Common myeloid progenitor, CD34-positive (primary cell): Measurements from ENCODE around the gene REG1B.

ENCODE experiments used
- CTCF ChIA-PET: fragments of 350-600 bp; sonication (Branson Sonifier 250); formaldehyde crosslinking; loops from one replicate; lab custom pipeline; 2021; ENCODE audit warnings: antibody characterized with exemption; lab: Charles Lee
- POLR2A ChIA-PET: fragments of 350-600 bp; sonication (Branson Sonifier 250); formaldehyde crosslinking; loops from one replicate; lab custom pipeline; 2021; ENCODE audit warnings: antibody characterized with exemption; lab: Charles Lee
- DNase-seq, 3 donors: peaks; one replicate each; pipeline versions ENCODE4 v3.0.0 to v3.0.0-alpha.2; 2013
- H3K27ac ChIP-seq, 2 experiments: 1 replicate in 1 of 2; 2 replicates in 1 of 2; pipeline ENCODE4 v1.7.0; 2013; ENCODE audit warnings: inconsistent platforms in 2 of 2, low read length in 2 of 2, mild to moderate bottlenecking in 2 of 2, low read depth in 1 of 2, moderate library complexity in 1 of 2; ENCODE audit not compliant: severe bottlenecking in 2 of 2, insufficient read depth in 1 of 2, poor library complexity in 1 of 2
- H3K27me3 ChIP-seq, 5 experiments: replicated peaks in 2 of 5; 1 replicate in 3 of 5; 2 replicates in 2 of 5; pipeline versions ENCODE4 v1.6.1 to v1.7.0; 2013; ENCODE audit warnings: low read length in 4 of 5, mild to moderate bottlenecking in 2 of 5, moderate library complexity in 2 of 5, inconsistent platforms in 1 of 5; ENCODE audit not compliant: insufficient read depth in 5 of 5, control insufficient read depth in 4 of 5
- H3K36me3 ChIP-seq, 4 experiments: 1 replicate in 2 of 4; 2 replicates in 2 of 4; pipeline versions ENCODE4 v1.6.1 to v1.7.0; 2013; ENCODE audit warnings: low read length in 3 of 4, control low read depth in 1 of 4, mild to moderate bottlenecking in 1 of 4; ENCODE audit not compliant: control insufficient read depth in 4 of 4, insufficient read depth in 4 of 4
- H3K4me1 ChIP-seq, 4 experiments: 1 replicate in 3 of 4; 2 replicates in 1 of 4; pipeline versions ENCODE4 v1.6.1 to v1.7.1; 2013; ENCODE audit warnings: low read length in 3 of 4, mild to moderate bottlenecking in 3 of 4, control low read depth in 1 of 4, inconsistent platforms in 1 of 4, moderate library complexity in 1 of 4; ENCODE audit not compliant: control insufficient read depth in 4 of 4, insufficient read depth in 4 of 4; ENCODE audit errors: control extremely low read depth in 1 of 4
- H3K4me3 ChIP-seq, 7 experiments: 1 replicate in 4 of 7; 2 replicates in 3 of 7; pipeline versions ENCODE4 v1.5.1 to v1.7.0; 2013; ENCODE audit warnings: mild to moderate bottlenecking in 7 of 7, low read length in 6 of 7, moderate library complexity in 6 of 7, inconsistent platforms in 2 of 7, low read depth in 2 of 7, control low read depth in 1 of 7; ENCODE audit not compliant: insufficient read depth in 4 of 7, control insufficient read depth in 1 of 7; ENCODE audit errors: extremely low read depth in 1 of 7
- H3K9me3 ChIP-seq, 5 experiments: 1 replicate in 4 of 5; 2 replicates in 1 of 5; pipeline versions ENCODE4 v1.6.1 to v1.7.1; 2013; ENCODE audit warnings: low read length in 4 of 5, mild to moderate bottlenecking in 2 of 5, inconsistent platforms in 1 of 5, low read depth in 1 of 5, moderate library complexity in 1 of 5; ENCODE audit not compliant: control insufficient read depth in 4 of 5, insufficient read depth in 2 of 5; ENCODE audit errors: control extremely low read depth in 1 of 5
- WGBS: methylation state at CpG from one replicate; pipeline ENCODE4 v1.1.5; 2013; ENCODE audit not compliant: insufficient coverage; 5-methylcytosine and 5-hydroxymethylcytosine counted together

The REG1B gene

DNA sequence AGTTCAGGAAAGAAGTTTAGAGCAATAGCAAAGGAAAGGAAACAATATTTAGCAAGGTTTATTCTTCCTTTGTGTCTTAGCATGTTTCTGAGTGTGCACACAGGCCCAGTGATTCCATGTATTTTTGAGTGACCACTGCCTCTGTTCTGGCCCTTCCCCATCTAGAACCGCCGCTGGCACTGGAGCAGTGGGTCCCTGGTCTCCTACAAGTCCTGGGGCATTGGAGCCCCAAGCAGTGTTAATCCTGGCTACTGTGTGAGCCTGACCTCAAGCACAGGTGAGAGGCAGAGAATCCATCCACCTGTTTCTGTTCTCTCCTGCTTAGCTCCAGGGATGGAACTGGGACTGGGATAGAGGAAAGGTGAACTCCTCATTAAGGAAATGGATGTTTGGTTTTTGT lies 34.9 kb upstream of the REG1B start:
- Histone ChIP-seq H3K36me3 (no peaks in the 10 kb centered on the region), H3K9me3 (no peaks in the 10 kb centered on the region), H3K4me3 (no peak overlapping the region), H3K4me1 (no peaks in the 10 kb centered on the region), H3K27me3 (no peaks in the 10 kb centered on the region), H3K27ac (no peak overlapping the region)
- CTCF ChIA-PET = no interaction called here
- no peak for DNase-seq
- POLR2A ChIA-PET = no interaction called here
- 100% methylated on average over 2 of the region's 2 CpGs for WGBS

DNA sequence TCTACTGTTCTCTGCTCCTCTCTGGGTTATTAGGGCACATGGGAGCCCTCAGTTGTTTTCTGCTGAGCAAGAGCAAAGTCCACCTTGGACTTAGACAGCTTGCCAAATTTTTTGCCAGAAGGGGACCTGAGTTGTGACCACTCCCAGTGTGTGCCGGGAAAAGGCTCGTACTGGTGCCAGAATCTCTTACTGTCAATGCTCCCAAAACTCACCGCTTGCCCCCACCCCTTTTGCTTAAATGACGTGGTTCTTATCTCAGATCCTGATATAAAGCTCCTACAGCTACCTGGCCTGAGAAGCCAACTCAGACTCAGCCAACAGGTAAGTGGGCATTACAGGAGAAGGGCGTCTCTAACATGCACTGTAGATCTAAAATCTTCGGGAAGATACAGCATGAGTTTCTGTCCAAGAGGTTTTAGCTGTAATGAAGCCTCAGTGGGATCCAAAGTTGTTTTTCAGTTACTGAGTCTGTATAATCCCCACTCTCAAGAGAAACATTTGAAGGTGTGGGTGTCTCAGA lies 32.5 kb upstream of the REG1B start, which contains the start of gene REG1A:
Gene REG1A, plus strand, starts transcription at position 295 of the 520 bp plus-strand sequence. CDS start 374 bp downstream, outside the sequence.
- Histone ChIP-seq H3K36me3 (no peaks in the 10 kb centered on the region), H3K4me3 (no peak within 1 kb of the TSS), H3K9me3 (no peaks in the 10 kb centered on the region), H3K4me1 (no peaks in the 10 kb centered on the region), H3K27ac (no peak within 1 kb of the TSS), H3K27me3 (no peaks in the 10 kb centered on the region)
- POLR2A ChIA-PET = no interaction called here
- CTCF ChIA-PET = no interaction called here
- DNase-seq = no peak
- 82% methylated on average over 6 of the region's 6 CpGs for WGBS

DNA sequence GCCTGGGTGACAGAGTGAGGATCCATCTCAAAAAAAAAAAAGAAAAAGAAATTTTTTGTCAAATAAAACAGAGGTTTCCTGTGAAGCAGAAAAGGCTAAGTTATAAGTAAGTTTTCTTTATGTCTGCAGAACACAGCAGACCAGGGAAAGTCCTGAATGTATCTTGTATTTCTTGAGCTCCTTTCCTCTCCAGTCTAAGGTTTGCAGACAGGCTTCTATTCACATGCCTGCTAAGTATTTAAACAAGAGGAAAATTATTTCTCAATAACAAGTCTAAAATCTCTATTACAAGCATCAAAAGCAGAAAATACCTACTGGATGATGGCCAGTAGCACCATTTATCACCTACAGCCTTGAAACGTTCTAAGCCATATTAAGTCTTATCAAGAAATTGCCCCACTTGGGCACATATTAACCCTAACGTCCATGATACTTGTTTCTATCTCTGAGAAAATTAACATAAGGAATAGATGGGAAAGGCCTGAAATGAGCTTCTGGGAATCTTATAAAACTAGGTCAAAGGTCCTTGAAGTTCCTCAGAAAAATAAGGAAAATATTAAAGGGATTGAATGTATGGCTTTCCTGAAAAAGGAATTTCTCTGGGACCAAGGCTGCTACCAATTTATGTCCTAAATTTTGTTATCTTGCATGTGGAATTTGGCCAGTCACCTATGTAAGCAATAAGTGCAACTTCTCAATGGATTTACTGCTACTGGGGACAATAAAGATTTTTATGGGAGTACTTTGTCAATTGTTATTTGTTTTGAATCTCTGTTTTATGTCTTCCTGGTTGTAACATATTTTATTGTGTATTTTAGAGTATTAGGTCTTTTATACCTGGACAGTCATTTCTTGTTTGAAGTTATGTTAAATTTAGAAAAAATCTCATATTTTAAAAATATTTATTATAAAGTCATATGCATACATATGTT lies 29.5 kb upstream of the REG1B start:
- WGBS = no CpG with 5 or more reads among the region's 2 CpGs
- Histone ChIP-seq H3K4me3 (no peak overlapping the region), H3K36me3 (no peaks in the 10 kb centered on the region), H3K27me3 (no peaks in the 10 kb centered on the region), H3K9me3 (no peaks in the 10 kb centered on the region), H3K4me1 (no peaks in the 10 kb centered on the region), H3K27ac (no peak overlapping the region)
- no peak for DNase-seq
- ChIA-PET CTCF (no interaction called here), POLR2A (interaction anchor here (0.5 kb wide), 1 partner anchor 1409 kb away, joined by 3 read pairs; no protein-coding TSS in a partner anchor)

DNA sequence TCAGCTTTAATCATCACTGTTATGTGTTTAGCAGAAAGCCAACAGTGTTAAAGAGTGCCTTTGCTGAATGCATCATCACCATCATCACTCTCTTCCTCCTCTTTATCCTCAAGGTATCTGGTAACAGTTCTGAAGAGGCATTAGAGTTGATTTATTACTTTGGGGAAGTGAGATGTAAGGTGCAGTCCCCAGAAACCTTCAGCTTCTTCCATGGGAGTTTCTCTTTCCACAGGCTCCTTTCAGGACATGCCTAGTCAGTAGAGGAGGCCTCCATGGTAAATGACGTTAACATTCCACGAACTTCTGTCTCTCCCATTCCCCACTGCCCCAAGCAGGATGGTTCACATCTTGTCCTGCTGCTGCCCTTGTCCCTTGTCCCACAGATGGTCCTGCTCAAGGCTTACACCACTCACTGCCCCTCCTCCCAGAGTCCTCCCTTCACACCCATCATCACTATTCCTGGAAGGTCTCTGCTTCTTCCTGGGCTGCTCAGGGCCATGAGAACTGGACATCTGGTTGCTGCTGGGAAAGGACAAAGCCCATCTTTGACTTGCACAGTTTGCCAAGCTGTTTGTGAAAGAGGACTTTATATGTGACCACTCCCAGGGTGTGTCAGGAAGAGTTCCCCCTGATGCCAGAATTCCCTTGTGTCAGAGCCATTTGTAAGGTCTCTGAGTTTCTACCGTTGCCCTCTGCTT lies 27.2 kb upstream of the REG1B start:
- H3K4me1 ChIP-seq = no peaks in the 10 kb centered on the region
- H3K9me3 ChIP-seq = no peaks in the 10 kb centered on the region
- ChIA-PET POLR2A (no interaction called here), CTCF (interaction anchor here (1.0 kb wide), 1 partner anchor 35 kb away, joined by 3 read pairs; no protein-coding TSS in a partner anchor)
- no peaks in the 10 kb centered on the region for H3K27me3 ChIP-seq
- DNase-seq = no peak
- 72% methylated on average over 2 of the region's 3 CpGs for WGBS
- no peaks in the 10 kb centered on the region for H3K36me3 ChIP-seq
- no peak overlapping the region for H3K27ac ChIP-seq
- no peak overlapping the region for H3K4me3 ChIP-seq

DNA sequence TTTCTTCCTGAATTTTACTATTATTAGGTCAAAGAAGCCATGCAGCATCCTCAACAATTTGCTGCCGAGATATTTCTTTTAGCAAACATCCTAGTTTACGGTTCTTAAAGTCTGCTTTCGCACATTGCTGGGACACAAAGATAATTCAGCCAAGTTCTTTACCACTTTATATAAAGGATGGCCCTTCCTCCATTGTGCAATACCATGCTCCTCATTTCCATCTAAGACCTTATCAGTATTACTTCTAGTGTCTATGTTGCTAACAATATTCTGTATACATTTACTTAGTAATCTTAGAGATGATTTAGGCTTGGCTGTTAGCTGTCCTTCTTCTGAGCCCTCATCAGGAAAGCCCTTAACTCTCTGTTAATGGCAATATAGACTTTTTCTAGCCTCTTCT lies 24.5 kb upstream of the REG1B start:
- WGBS = 94% methylated on average over 3 of the region's 3 CpGs
- DNase-seq = no peak
- ChIA-PET CTCF (no interaction called here), POLR2A (no interaction called here)
- Histone ChIP-seq H3K9me3 (no peaks in the 10 kb centered on the region), H3K4me1 (no peaks in the 10 kb centered on the region), H3K4me3 (no peak overlapping the region), H3K36me3 (no peaks in the 10 kb centered on the region), H3K27me3 (no peaks in the 10 kb centered on the region), H3K27ac (no peak overlapping the region)

DNA sequence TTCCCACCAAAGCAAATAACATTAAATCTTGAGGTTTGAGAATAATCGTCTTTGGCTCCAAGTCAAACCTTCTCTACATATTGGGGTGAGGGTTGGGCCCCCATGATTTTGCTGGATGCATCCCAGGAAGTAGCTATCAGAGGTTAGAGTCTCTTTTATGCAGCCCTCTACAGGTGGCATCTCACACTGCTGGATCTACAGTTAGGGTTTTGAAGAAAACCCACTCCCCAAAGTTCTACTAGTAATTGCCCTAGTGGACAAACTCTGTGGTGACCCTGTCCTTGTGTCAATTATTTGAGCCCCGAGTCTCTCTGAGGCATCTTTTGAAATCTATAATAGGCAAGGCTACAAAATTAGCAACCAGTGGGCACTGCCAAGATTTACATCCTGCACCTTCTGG lies 17.5 kb upstream of the REG1B start:
- Histone ChIP-seq H3K9me3 (peaks cover 2 to 8% (median 5%) of the 10 kb centered on the region in 5 experiments), H3K27me3 (no peaks in the 10 kb centered on the region), H3K4me3 (no peak overlapping the region), H3K27ac (no peak overlapping the region), H3K36me3 (no peaks in the 10 kb centered on the region), H3K4me1 (peaks cover 0 to under 1% (median 0%) of the 10 kb centered on the region in 4 experiments)
- POLR2A ChIA-PET = no interaction called here
- DNase-seq = no peak
- 100% methylated on average over 1 of the region's 2 CpGs for WGBS
- CTCF ChIA-PET = no interaction called here
